Esophagus muscularis mucosa (tissue), 4 donors: Measurements from ENCODE around the gene COL25A1. TPM values are rescaled to one million over a fixed set of nuclear protein-coding genes. Genes with fewer than 3 reads are reported as not detected.

ENCODE experiments used
- DNase-seq: peaks from one replicate; pipeline ENCODE4 v3.0.0-alpha.2; 2017; ENCODE audit errors: extremely low spot score
- H3K27ac ChIP-seq, 4 donors: fragments of 200-600 bp; sonication (generic); replicated peaks in 1 of 4; 1 replicate in 3 of 4; 2 replicates in 1 of 4; pipeline ENCODE4 v1.5.1; 2016 to 2019; ENCODE audit warnings: mild to moderate bottlenecking in 1 of 4
- H3K27me3 ChIP-seq, 4 donors: fragments of 200-600 bp; sonication (generic); one replicate each; pipeline versions ENCODE4 v1.5.1 to v1.6.0; 2016 to 2019
- H3K36me3 ChIP-seq, 4 donors: fragments of 200-600 bp; sonication (generic); one replicate each; pipeline ENCODE4 v1.5.1; 2016 to 2019
- H3K4me1 ChIP-seq, 4 donors: fragments of 200-600 bp; sonication (generic); one replicate each; pipeline ENCODE4 v1.5.1; 2016 to 2019
- H3K4me3 ChIP-seq, 4 donors: fragments of 200-600 bp; sonication (generic); 1 replicate in 2 of 4; 2 replicates in 2 of 4; pipeline ENCODE4 v1.5.1; 2016 to 2019; ENCODE audit warnings: mild to moderate bottlenecking in 4 of 4, moderate library complexity in 1 of 4
- H3K9me3 ChIP-seq, 4 donors: fragments of 200-600 bp; sonication (generic); 1 replicate in 3 of 4; 2 replicates in 1 of 4; pipeline ENCODE4 v1.5.1; 2016 to 2019
- CTCF ChIP-seq, 3 experiments: fragments of 200-600 bp in 2 of 3; fragments of 450-650 bp in 1 of 3; sonication (generic) in 2 of 3; IDR thresholded peaks; one replicate each; pipeline ENCODE4 v1.5.1; 2017 to 2019; ENCODE audit warnings: antibody characterized with exemption in 3 of 3, mild to moderate bottlenecking in 2 of 3, moderate library complexity in 1 of 3
- EP300 ChIP-seq: sonication (generic); formaldehyde crosslinking; IDR thresholded peaks from one replicate; pipeline ENCODE4 v1.6.1; 2017; ENCODE audit warnings: antibody characterized with exemption
- POLR2A ChIP-seq: fragments of 450-650 bp; IDR thresholded peaks from one replicate; pipeline ENCODE4 v1.6.1; 2017; ENCODE audit warnings: antibody characterized with exemption, moderate library complexity, mild to moderate bottlenecking, low read depth
- POLR2AphosphoS5 ChIP-seq, 2 donors: sonication (generic); formaldehyde crosslinking; IDR thresholded peaks; one replicate each; pipeline ENCODE4 v1.6.1; 2017; ENCODE audit warnings: antibody characterized with exemption in 2 of 2
- WGBS: methylation state at CpG from one replicate; pipeline ENCODE4 v1.1.5; 2018; 5-methylcytosine and 5-hydroxymethylcytosine counted together
- intact Hi-C: fragments of 100-400 bp; cut with DNase I; formaldehyde crosslinking; loops from one replicate; pipeline ENCODE4 v1.15.1; 2023
- total RNA-seq, 4 donors: library from RNA; depleted of rRNA; stranded (reverse); fragments of >200 nt; gene quantifications; one replicate each; pipeline versions ENCODE4 v1.1.0 to v1.2.1, GENCODE V29; 2016

Gene COL25A1
- total RNA-seq, 4 donors from 2014 or later: 1.0 to 3.7 (median 2.0) TPM

- Histone ChIP-seq H3K4me3 (no peak overlapping the region), H3K9me3 (peaks cover 0 to 8% (median 0%) of the 10 kb centered on the region in 4 donors), H3K27me3 (no peaks in the 10 kb centered on the region), H3K36me3 (no peaks in the 10 kb centered on the region), H3K4me1 (no peaks in the 10 kb centered on the region), H3K27ac (no peak overlapping the region)
- DNase-seq: no peak
- no peak for TF ChIP-seq EP300
- TF ChIP-seq POLR2A: no peak
- TF ChIP-seq POLR2AphosphoS5 (IDR thresholded peaks at IDR 0.05): no peak
- TF ChIP-seq CTCF (IDR thresholded peaks at IDR 0.05): no peak
- intact Hi-C loops: no loop called here
- 76% methylated on average over 1 of the region's 1 CpG for WGBS
Measured at GRCh38 chr4:109233570-109233969, 68.9 kb downstream of the COL25A1 start.

GRCh38 chr4:109232681-109233080, 69.8 kb downstream of the COL25A1 start:
- Histone ChIP-seq H3K27me3 (no peaks in the 10 kb centered on the region), H3K36me3 (no peaks in the 10 kb centered on the region), H3K27ac (no peak overlapping the region), H3K4me1 (no peaks in the 10 kb centered on the region), H3K4me3 (no peak overlapping the region), H3K9me3 (peaks cover 0 to 8% (median 0%) of the 10 kb centered on the region in 4 donors)
- no peak for TF ChIP-seq CTCF (IDR thresholded peaks at IDR 0.05)
- TF ChIP-seq POLR2A: no peak
- TF ChIP-seq EP300: no peak
- no peak for TF ChIP-seq POLR2AphosphoS5 (IDR thresholded peaks at IDR 0.05)
- 78% methylated on average over 1 of the region's 1 CpG for WGBS
- DNase-seq: no peak
- intact Hi-C loops: no loop called here

DNA sequence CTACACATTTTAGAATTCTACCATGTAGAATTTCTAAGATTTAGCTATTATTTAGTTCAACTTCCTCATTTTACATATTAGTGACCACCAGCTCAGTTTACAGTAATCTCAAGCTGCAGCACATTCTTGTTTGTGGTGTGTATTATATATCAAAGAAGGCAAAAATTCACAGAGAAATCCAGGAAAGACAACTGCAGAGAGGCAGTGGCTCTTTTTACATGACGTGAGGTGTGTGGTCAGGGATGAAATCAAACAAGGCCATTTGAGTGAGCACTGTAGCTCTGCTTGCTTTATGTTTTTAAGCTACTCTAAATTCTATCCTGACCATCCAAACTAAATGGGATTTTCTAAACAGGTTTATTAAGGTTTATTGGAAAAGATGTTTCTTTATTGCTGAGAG, 71.1 kb downstream of the COL25A1 start:
- TF ChIP-seq POLR2AphosphoS5 (IDR thresholded peaks at IDR 0.05) (no peak), EP300 (no peak), POLR2A (no peak), CTCF (IDR thresholded peaks at IDR 0.05) (no peak)
- intact Hi-C loops: no loop called here
- H3K27me3 ChIP-seq: no peaks in the 10 kb centered on the region
- no peak for DNase-seq
- WGBS: 89% methylated on average over 1 of the region's 1 CpG
- H3K9me3 ChIP-seq: peaks cover 0 to 8% (median 0%) of the 10 kb centered on the region in 4 donors
- H3K4me1 ChIP-seq: no peaks in the 10 kb centered on the region
- no peak overlapping the region for H3K4me3 ChIP-seq
- H3K36me3 ChIP-seq: no peaks in the 10 kb centered on the region
- H3K27ac ChIP-seq: no peak overlapping the region

- TF ChIP-seq CTCF (IDR thresholded peaks at IDR 0.05): no peak
- TF ChIP-seq POLR2A: no peak
- no peak for TF ChIP-seq POLR2AphosphoS5 (IDR thresholded peaks at IDR 0.05)
- no peak for TF ChIP-seq EP300
- Histone ChIP-seq H3K27ac (no peak overlapping the region), H3K27me3 (no peaks in the 10 kb centered on the region), H3K36me3 (no peaks in the 10 kb centered on the region), H3K9me3 (no peaks in the 10 kb centered on the region), H3K4me1 (no peaks in the 10 kb centered on the region), H3K4me3 (no peak overlapping the region)
- no peak for DNase-seq
- 82% methylated on average over 2 of the region's 2 CpGs for WGBS
- intact Hi-C loops: no loop called here
Measured at GRCh38 chr4:109229028-109229427, 73.4 kb downstream of the COL25A1 start.

GRCh38 chr4:109218288-109218687, 84.2 kb downstream of the COL25A1 start:
- no peaks in the 10 kb centered on the region for H3K27me3 ChIP-seq
- H3K27ac ChIP-seq: no peak overlapping the region
- no peaks in the 10 kb centered on the region for H3K36me3 ChIP-seq
- no peak for TF ChIP-seq CTCF (IDR thresholded peaks at IDR 0.05)
- no peak for TF ChIP-seq EP300
- intact Hi-C loops: no loop called here
- peaks cover 0 to 8% (median 2%) of the 10 kb centered on the region in 4 donors for H3K4me1 ChIP-seq
- WGBS: 69% methylated on average over 1 of the region's 1 CpG
- H3K9me3 ChIP-seq: no peaks in the 10 kb centered on the region
- no peak overlapping the region for H3K4me3 ChIP-seq
- DNase-seq: no peak
